ENCODE data around the gene LUM. TPM values are rescaled to one million over a fixed set of nuclear protein-coding genes. Genes with fewer than 3 reads are reported as not detected.

LUM gene
- total and polyA plus RNA-seq, 4 donors: 3.7 to 22.3 (median 13.8) TPM

DNA sequence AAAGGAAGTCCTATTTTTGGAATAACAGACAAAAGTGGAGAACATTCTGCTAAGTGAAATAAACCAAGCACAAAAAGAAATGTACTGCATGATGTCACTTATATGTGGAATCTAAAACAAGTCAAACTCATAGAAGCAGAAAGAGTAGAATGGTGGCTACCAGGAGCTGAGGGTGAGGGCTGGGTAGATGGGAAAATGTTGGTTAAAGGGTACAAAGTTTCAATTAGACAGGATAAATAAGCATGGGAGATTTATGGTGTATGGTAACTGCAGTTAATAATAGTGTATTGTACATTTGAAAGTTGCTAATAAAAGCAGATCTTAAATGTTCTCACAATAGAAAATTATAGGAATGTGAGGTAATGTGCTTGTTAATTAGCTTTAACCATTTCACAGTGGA lies 12.8 kb downstream of the LUM start:
- H3K4me3 ChIP-seq (ENCODE audit: low read depth in 1 of 3, low read length in 3 of 3): no peak overlapping the region
- no peaks in the 10 kb centered on the region for H3K9me3 ChIP-seq (ENCODE audit: control insufficient read depth in 4 of 4, low read length in 3 of 4)
- H3K36me3 ChIP-seq (ENCODE audit: control insufficient read depth in 4 of 4, insufficient read depth in 3 of 4, low read depth in 1 of 4, low read length in 3 of 4): no peaks in the 10 kb centered on the region
- no peak overlapping the region for H3K27ac ChIP-seq (ENCODE audit: low read depth in 1 of 2, low read length in 2 of 2)
- TF ChIP-seq TAF1 (conservative IDR thresholded peaks at IDR 0.05): no peak
- no peak for TF ChIP-seq JUND (IDR thresholded peaks at IDR 0.05)
- TF ChIP-seq FOXA2 (IDR thresholded peaks at IDR 0.05): no peak
- TF ChIP-seq, protein P1, sequence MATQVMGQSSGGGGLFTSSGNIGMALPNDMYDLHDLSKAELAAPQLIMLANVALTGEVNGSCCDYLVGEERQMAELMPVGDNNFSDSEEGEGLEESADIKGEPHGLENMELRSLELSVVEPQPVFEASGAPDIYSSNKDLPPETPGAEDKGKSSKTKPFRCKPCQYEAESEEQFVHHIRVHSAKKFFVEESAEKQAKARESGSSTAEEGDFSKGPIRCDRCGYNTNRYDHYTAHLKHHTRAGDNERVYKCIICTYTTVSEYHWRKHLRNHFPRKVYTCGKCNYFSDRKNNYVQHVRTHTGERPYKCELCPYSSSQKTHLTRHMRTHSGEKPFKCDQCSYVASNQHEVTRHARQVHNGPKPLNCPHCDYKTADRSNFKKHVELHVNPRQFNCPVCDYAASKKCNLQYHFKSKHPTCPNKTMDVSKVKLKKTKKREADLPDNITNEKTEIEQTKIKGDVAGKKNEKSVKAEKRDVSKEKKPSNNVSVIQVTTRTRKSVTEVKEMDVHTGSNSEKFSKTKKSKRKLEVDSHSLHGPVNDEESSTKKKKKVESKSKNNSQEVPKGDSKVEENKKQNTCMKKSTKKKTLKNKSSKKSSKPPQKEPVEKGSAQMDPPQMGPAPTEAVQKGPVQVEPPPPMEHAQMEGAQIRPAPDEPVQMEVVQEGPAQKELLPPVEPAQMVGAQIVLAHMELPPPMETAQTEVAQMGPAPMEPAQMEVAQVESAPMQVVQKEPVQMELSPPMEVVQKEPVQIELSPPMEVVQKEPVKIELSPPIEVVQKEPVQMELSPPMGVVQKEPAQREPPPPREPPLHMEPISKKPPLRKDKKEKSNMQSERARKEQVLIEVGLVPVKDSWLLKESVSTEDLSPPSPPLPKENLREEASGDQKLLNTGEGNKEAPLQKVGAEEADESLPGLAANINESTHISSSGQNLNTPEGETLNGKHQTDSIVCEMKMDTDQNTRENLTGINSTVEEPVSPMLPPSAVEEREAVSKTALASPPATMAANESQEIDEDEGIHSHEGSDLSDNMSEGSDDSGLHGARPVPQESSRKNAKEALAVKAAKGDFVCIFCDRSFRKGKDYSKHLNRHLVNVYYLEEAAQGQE (IDR thresholded peaks at IDR 0.05): no peak
- TF ChIP-seq, protein P2, sequence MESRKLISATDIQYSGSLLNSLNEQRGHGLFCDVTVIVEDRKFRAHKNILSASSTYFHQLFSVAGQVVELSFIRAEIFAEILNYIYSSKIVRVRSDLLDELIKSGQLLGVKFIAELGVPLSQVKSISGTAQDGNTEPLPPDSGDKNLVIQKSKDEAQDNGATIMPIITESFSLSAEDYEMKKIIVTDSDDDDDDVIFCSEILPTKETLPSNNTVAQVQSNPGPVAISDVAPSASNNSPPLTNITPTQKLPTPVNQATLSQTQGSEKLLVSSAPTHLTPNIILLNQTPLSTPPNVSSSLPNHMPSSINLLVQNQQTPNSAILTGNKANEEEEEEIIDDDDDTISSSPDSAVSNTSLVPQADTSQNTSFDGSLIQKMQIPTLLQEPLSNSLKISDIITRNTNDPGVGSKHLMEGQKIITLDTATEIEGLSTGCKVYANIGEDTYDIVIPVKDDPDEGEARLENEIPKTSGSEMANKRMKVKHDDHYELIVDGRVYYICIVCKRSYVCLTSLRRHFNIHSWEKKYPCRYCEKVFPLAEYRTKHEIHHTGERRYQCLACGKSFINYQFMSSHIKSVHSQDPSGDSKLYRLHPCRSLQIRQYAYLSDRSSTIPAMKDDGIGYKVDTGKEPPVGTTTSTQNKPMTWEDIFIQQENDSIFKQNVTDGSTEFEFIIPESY (IDR thresholded peaks at IDR 0.05): no peak
- TF ChIP-seq FOXA1 (IDR thresholded peaks at IDR 0.05): no peak
- TF ChIP-seq, protein P3, sequence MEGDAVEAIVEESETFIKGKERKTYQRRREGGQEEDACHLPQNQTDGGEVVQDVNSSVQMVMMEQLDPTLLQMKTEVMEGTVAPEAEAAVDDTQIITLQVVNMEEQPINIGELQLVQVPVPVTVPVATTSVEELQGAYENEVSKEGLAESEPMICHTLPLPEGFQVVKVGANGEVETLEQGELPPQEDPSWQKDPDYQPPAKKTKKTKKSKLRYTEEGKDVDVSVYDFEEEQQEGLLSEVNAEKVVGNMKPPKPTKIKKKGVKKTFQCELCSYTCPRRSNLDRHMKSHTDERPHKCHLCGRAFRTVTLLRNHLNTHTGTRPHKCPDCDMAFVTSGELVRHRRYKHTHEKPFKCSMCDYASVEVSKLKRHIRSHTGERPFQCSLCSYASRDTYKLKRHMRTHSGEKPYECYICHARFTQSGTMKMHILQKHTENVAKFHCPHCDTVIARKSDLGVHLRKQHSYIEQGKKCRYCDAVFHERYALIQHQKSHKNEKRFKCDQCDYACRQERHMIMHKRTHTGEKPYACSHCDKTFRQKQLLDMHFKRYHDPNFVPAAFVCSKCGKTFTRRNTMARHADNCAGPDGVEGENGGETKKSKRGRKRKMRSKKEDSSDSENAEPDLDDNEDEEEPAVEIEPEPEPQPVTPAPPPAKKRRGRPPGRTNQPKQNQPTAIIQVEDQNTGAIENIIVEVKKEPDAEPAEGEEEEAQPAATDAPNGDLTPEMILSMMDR (IDR thresholded peaks at IDR 0.05; ENCODE audit: low read depth, low read length, missing input control): no peak
- no peak for TF ChIP-seq SP1 (IDR thresholded peaks at IDR 0.05)
- TF ChIP-seq, protein P4, sequence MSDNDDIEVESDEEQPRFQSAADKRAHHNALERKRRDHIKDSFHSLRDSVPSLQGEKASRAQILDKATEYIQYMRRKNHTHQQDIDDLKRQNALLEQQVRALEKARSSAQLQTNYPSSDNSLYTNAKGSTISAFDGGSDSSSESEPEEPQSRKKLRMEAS (IDR thresholded peaks at IDR 0.05): no peak
- no peak for TF ChIP-seq RAD21 (IDR thresholded peaks at IDR 0.05)
- TF ChIP-seq GABPA (IDR thresholded peaks at IDR 0.05 in 1 of 2, conservative IDR thresholded peaks at IDR 0.05 in 1 of 2): no peak
- TF ChIP-seq HNF4A (conservative IDR thresholded peaks at IDR 0.05): no peak
- no peak for TF ChIP-seq HNF4G (IDR thresholded peaks at IDR 0.05)
- TF ChIP-seq RXRA (IDR thresholded peaks at IDR 0.05): no peak
- no peaks in the 10 kb centered on the region for H3K27me3 ChIP-seq (ENCODE audit: control insufficient read depth in 4 of 4, insufficient read depth in 4 of 4, low read length in 3 of 4)
- H3K4me1 ChIP-seq (ENCODE audit: control insufficient read depth in 4 of 4, insufficient read depth in 4 of 4, low read length in 3 of 4): no peaks in the 10 kb centered on the region
- DNase-seq (ENCODE audit: low spot score): no peak
- H3K9ac ChIP-seq (ENCODE audit: low read depth in 1 of 2, low read length in 2 of 2): no peak overlapping the region

DNA sequence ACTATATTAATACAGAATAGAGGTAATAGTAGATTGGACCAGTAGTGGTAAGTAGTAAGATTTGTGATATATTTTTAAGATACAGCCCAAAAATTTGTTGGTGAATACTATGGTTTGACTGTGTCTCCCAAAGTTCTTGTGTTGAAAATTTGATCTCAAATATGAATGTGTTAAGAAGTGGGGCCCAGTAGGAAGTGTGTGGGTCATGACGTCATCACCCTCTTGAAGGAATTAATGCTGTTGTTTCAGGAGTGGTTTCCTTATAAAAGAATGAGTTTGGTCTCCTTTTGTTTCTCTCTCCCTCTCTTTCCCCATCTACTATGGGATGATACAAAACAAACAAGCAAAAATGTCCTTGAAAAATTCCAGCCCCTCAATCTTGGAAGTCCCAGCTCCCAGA lies 16.3 kb downstream of the LUM start:
- Histone ChIP-seq H3K36me3 (ENCODE audit: control insufficient read depth in 4 of 4, insufficient read depth in 3 of 4, low read depth in 1 of 4, low read length in 3 of 4) (no peaks in the 10 kb centered on the region), H3K27ac (ENCODE audit: low read depth in 1 of 2, low read length in 2 of 2) (no peak overlapping the region), H3K4me3 (ENCODE audit: low read depth in 1 of 3, low read length in 3 of 3) (no peak overlapping the region), H3K4me1 (ENCODE audit: control insufficient read depth in 4 of 4, insufficient read depth in 4 of 4, low read length in 3 of 4) (no peaks in the 10 kb centered on the region), H3K9ac (ENCODE audit: low read depth in 1 of 2, low read length in 2 of 2) (no peak overlapping the region), H3K9me3 (ENCODE audit: control insufficient read depth in 4 of 4, low read length in 3 of 4) (peaks cover 0 to 1% (median 0%) of the 10 kb centered on the region in 4 donors), H3K27me3 (ENCODE audit: control insufficient read depth in 4 of 4, insufficient read depth in 4 of 4, low read length in 3 of 4) (no peaks in the 10 kb centered on the region)
- no peak for TF ChIP-seq SP1 (IDR thresholded peaks at IDR 0.05)
- TF ChIP-seq, protein P3 (IDR thresholded peaks at IDR 0.05; ENCODE audit: low read depth, low read length, missing input control): no peak
- TF ChIP-seq, protein P2 (IDR thresholded peaks at IDR 0.05): no peak
- WGBS: 72% methylated on average over 1 of the region's 1 CpG
- no peak for DNase-seq (ENCODE audit: low spot score)

Data from liver (tissue), 9 donors.